ENCODE results near the gene SSRP1.

- TF ChIP-seq CTCF (conservative IDR thresholded peaks at IDR 0.05) (no peak), EZH2 (IDR thresholded peaks at IDR 0.05; ENCODE audit: low read depth) (no peak)
These were observed 33.1 kb upstream of the SSRP1 start for GRCh38 chr11:57368845-57369232.
